Peyer's patch (tissue), 4 donors: Measurements from ENCODE around the gene LTBP1.

Experiments used
- CTCF ChIP-seq, 6 experiments: fragments of 450-650 bp in 4 of 6; fragments of 200-600 bp in 2 of 6; sonication (generic) in 1 of 6; IDR thresholded peaks; one replicate each; pipeline ENCODE4 v1.5.1; 2017 to 2019; ENCODE audit warnings: antibody characterized with exemption in 6 of 6, mild to moderate bottlenecking in 3 of 6, moderate library complexity in 1 of 6
- POLR2A ChIP-seq, 2 donors: fragments of 450-650 bp; IDR thresholded peaks; one replicate each; pipeline ENCODE4 v1.5.1; 2017; ENCODE audit warnings: antibody characterized with exemption in 2 of 2, mild to moderate bottlenecking in 2 of 2, moderate library complexity in 2 of 2

GRCh38 chr2:33122726-33123125, 176.0 kb downstream of the LTBP1 start:
- TF ChIP-seq CTCF (IDR thresholded peaks at IDR 0.05): no peak
- TF ChIP-seq POLR2A (IDR thresholded peaks at IDR 0.05): no peak
